K562 (cell line): ENCODE results near the gene N4BP3. TPM values are rescaled to one million over a fixed set of nuclear protein-coding genes. Genes with fewer than 3 reads are reported as not detected.

Experiments used
- ATAC-seq: fragments of 200-7000 bp; cut with Tn5 transposase; 3 replicates; pipeline ENCODE4 v1.9.1; 2020; ENCODE audit warnings: moderate library complexity
- BruUV-seq: library from RNA; stranded (reverse); fragments of 400-500 nt; replicated peaks from 2 replicates; lab custom pipeline; 2021; lab: Mats Ljungman, UMichigan
- CTCF ChIA-PET: fragments of 300-600 bp; formaldehyde crosslinking; extraction: SDS; loops from one replicate; lab custom pipeline; 2021; ENCODE audit warnings: low intra/inter-chr PET ratio; lab: Yijun Ruan, JAX
- POLR2A ChIA-PET: fragments of 300-600, 350-650 bp; sonication (Branson Sonifier 250); formaldehyde crosslinking; extraction: SDS; loops from one replicate; lab custom pipeline; 2021; ENCODE audit warnings: antibody characterized with exemption, inconsistent platforms; lab: Yijun Ruan, JAX
- DNase-seq, 4 experiments: peaks; one replicate each; pipeline versions ENCODE4 v3.0.0 to v3.0.0-alpha.2; 2011 to 2018; ENCODE audit warnings: low spot score in 3 of 4, mixed read lengths in 3 of 4; ENCODE audit errors: extremely low read depth in 1 of 4
- FAIRE-seq: peaks from 2 replicates; lab custom pipeline; 2011; peaks lifted over from hg19 to GRCh38; lab: Jason Lieb, UNC
- H2AFZ ChIP-seq: 2 replicates; pipeline ENCODE4 v1.6.0; 2011; ENCODE audit warnings: low read depth, low read length, control low read depth, inconsistent platforms
- H3K27ac ChIP-seq: fragments of 200-600 bp; 3 replicates; pipeline ENCODE4 v1.8.0; 2011; ENCODE audit warnings: low read depth, mild to moderate bottlenecking, control low read depth, inconsistent platforms, low read length, moderate library complexity, mixed read lengths; ENCODE audit errors: extremely low read depth
- H3K27me3 ChIP-seq, 2 experiments: fragments of 300-600 bp in 1 of 2; 2 replicates in 1 of 2; 3 replicates in 1 of 2; pipeline versions ENCODE4 v1.6.0 to v1.8.0; 2011; ENCODE audit warnings: inconsistent platforms in 2 of 2, low read length in 2 of 2, mild to moderate bottlenecking in 1 of 2, mixed read lengths in 1 of 2, moderate library complexity in 1 of 2; ENCODE audit not compliant: control insufficient read depth in 2 of 2, insufficient read depth in 2 of 2
- H3K36me3 ChIP-seq: fragments of 300-600 bp; 3 replicates; pipeline ENCODE4 v1.8.0; 2011; ENCODE audit warnings: mild to moderate bottlenecking, low read length, inconsistent platforms; ENCODE audit not compliant: control insufficient read depth, insufficient read depth
- H3K4me1 ChIP-seq, 2 experiments: fragments of 200-600 bp in 1 of 2; replicated peaks in 1 of 2; 2 replicates in 1 of 2; 3 replicates in 1 of 2; pipeline versions ENCODE4 v1.5.1 to v1.8.0; 2011; ENCODE audit warnings: inconsistent platforms in 2 of 2, low read length in 2 of 2, mild to moderate bottlenecking in 1 of 2, mixed read lengths in 1 of 2, moderate library complexity in 1 of 2; ENCODE audit not compliant: control insufficient read depth in 2 of 2, insufficient read depth in 2 of 2
- H3K4me2 ChIP-seq: 2 replicates; pipeline ENCODE4 v1.6.1; 2011; ENCODE audit warnings: low read length, control low read depth, inconsistent platforms, mixed read lengths; ENCODE audit not compliant: insufficient read depth
- H3K4me3 ChIP-seq: fragments of 200-600 bp; sonication (generic), shearing (Covaris generic); 2 replicates; pipeline ENCODE4 v1.5.1; 2016; ENCODE audit warnings: control low read depth, inconsistent platforms
- H3K79me2 ChIP-seq: fragments of 200-600 bp; 3 replicates; pipeline ENCODE4 v1.8.0; 2011; ENCODE audit warnings: low read length, inconsistent platforms; ENCODE audit not compliant: control insufficient read depth, insufficient read depth
- H3K9ac ChIP-seq, 2 experiments: 2 replicates each; pipeline versions ENCODE4 v1.6.0 to v1.6.1; 2011; ENCODE audit warnings: low read depth in 2 of 2, low read length in 2 of 2, control low read depth in 1 of 2, inconsistent platforms in 1 of 2, mild to moderate bottlenecking in 1 of 2, mixed read lengths in 1 of 2; ENCODE audit not compliant: insufficient read depth in 1 of 2
- H3K9me1 ChIP-seq: one replicate; pipeline ENCODE4 v1.6.0; 2011; ENCODE audit warnings: inconsistent platforms, mild to moderate bottlenecking, low read length, moderate library complexity; ENCODE audit not compliant: control insufficient read depth, insufficient read depth
- H3K9me3 ChIP-seq: replicated peaks from 2 replicates; pipeline ENCODE4 v1.5.1; 2011; ENCODE audit warnings: low read depth, low read length, inconsistent platforms; ENCODE audit not compliant: control insufficient read depth, insufficient read depth
- H4K20me1 ChIP-seq: replicated peaks from 2 replicates; pipeline ENCODE4 v1.6.1; 2011; ENCODE audit warnings: low read length, inconsistent platforms, mixed read lengths; ENCODE audit not compliant: control insufficient read depth, insufficient read depth
- CBX8 ChIP-seq: fragments of 200-600 bp; sonication (generic); IDR thresholded peaks from 2 replicates; pipeline ENCODE4 v1.6.1; 2012; ENCODE audit warnings: borderline replicate concordance, mixed run types, low read depth, mild to moderate bottlenecking, moderate library complexity, mixed read lengths, low read length, control low read depth, inconsistent platforms; ENCODE audit not compliant: poor library complexity, severe bottlenecking; ENCODE audit errors: extremely low read depth
- JUNB ChIP-seq: fragments of 450-650 bp; formaldehyde crosslinking; conservative IDR thresholded peaks from 2 replicates; pipeline ENCODE4 v1.4.0; 2020; ENCODE audit warnings: mild to moderate bottlenecking
- KLF16 ChIP-seq: IDR thresholded peaks from 2 replicates; pipeline ENCODE4 v1.6.1; 2016; ENCODE audit warnings: antibody characterized with exemption
- MAFK ChIP-seq: IDR thresholded peaks from 2 replicates; pipeline ENCODE4 v1.6.1; 2011; ENCODE audit warnings: low read length, improper control_type of control experiment
- MAZ ChIP-seq, 2 experiments: fragments of 450-650 bp in 1 of 2; sonication (generic) in 1 of 2; formaldehyde crosslinking; IDR thresholded peaks in 1 of 2; conservative IDR thresholded peaks in 1 of 2; 2 replicates each; pipeline versions ENCODE4 v1.4.0 to v1.5.0; 2020; ENCODE audit warnings: mild to moderate bottlenecking in 1 of 2, missing genetic modification reagents in 1 of 2
- POLR2G ChIP-seq: fragments of 200-400 bp; formaldehyde crosslinking; IDR thresholded peaks from 2 replicates; pipeline ENCODE4 v1.6.1; 2017; ENCODE audit warnings: low read depth, mild to moderate bottlenecking, antibody characterized with exemption, low read length, moderate library complexity
- RBFOX2 ChIP-seq: fragments of 200-400 bp; formaldehyde crosslinking; IDR thresholded peaks from 2 replicates; pipeline ENCODE4 v1.6.1; 2017; ENCODE audit warnings: low read depth, mild to moderate bottlenecking, low read length, moderate library complexity
- SP1 ChIP-seq: sonication (generic); formaldehyde crosslinking; IDR thresholded peaks from 2 replicates; pipeline ENCODE4 v1.8.1; 2022; ENCODE audit warnings: mild to moderate bottlenecking, missing genetic modification reagents
- SREBF2 ChIP-seq: sonication (generic); formaldehyde crosslinking; IDR thresholded peaks from 2 replicates; pipeline ENCODE4 v1.4.0; 2020; ENCODE audit warnings: mild to moderate bottlenecking, missing genetic modification reagents
- TEAD1 ChIP-seq, 2 experiments: fragments of 450-650 bp in 1 of 2; sonication (generic) in 1 of 2; formaldehyde crosslinking; IDR thresholded peaks; 2 replicates each; pipeline versions ENCODE4 v1.4.0 to v1.8.0; 2020 to 2022; ENCODE audit warnings: mild to moderate bottlenecking in 2 of 2, missing genetic modification reagents in 1 of 2
- ZBTB7A ChIP-seq: IDR thresholded peaks from 2 replicates; pipeline ENCODE4 v1.6.1; 2011; ENCODE audit warnings: low read depth, mild to moderate bottlenecking, low read length, moderate library complexity, borderline replicate concordance; ENCODE audit not compliant: control insufficient read depth
- WGBS: fragments of 100-300 bp; shearing (Covaris generic); methylation state at CpG from one replicate; pipeline ENCODE4 v1.1.6; 2016; ENCODE audit warnings: low coverage, mixed read lengths; ENCODE audit not compliant: insufficient coverage; ENCODE audit errors: missing lambda C conversion rate; 5-methylcytosine and 5-hydroxymethylcytosine counted together
- in situ Hi-C: fragments of 300-500 bp; cut with MboI; formaldehyde crosslinking; loops from 4 replicates; pipeline ENCODE4 v1.15.0; 2018; ENCODE audit warnings: inconsistent platforms, mixed read lengths
- intact Hi-C: fragments of 100-400 bp; cut with micrococcal nuclease; formaldehyde crosslinking; loops from 2 replicates; pipeline ENCODE4 v1.14.2; 2022
- polyA plus RNA-seq, 8 experiments: library from polyadenylated mRNA; depleted of rRNA in 4 of 8; stranded (reverse) in 5 of 8; unstranded in 3 of 8; fragments of >200 nt; fragmentation: Nextera tagmentation in 2 of 8; fragmentation: Illumina TruSeq in 1 of 8; extraction: Ambion mirVana in 2 of 8; extraction: Trizol in 1 of 8; gene quantifications; 2 replicates each; pipeline versions ENCODE4 v1.2.1 to v1.2.3, GENCODE V29; 2011 to 2014; ENCODE audit warnings: inconsistent platforms in 1 of 8, missing spikeins in 1 of 8
- total RNA-seq, 7 experiments: library from RNA; depleted of rRNA in 6 of 7; stranded (reverse); fragments of >200 nt in 6 of 7; fragmentation: Illumina TruSeq in 2 of 7; extraction: Trizol in 2 of 7; gene quantifications; 2 replicates each; pipeline versions ENCODE4 v1.2.1 to v1.2.3, GENCODE V29; 2011 to 2021; ENCODE audit warnings: low replicate concordance in 1 of 7
- TF ChIP-seq, protein P1 (sequence below), 2 experiments: IDR thresholded peaks; 2 replicates each; pipeline ENCODE4 v1.6.1; 2011; ENCODE audit warnings: borderline replicate concordance in 1 of 2, control low read depth in 1 of 2, low read depth in 1 of 2, low read length in 1 of 2, mild to moderate bottlenecking in 1 of 2, mixed read lengths in 1 of 2, moderate library complexity in 1 of 2; ENCODE audit not compliant: insufficient read depth in 1 of 2, insufficient read length in 1 of 2, poor library complexity in 1 of 2, severe bottlenecking in 1 of 2; ENCODE audit errors: extremely low read depth in 1 of 2
- TF ChIP-seq, protein P2 (sequence below): sonication (generic); formaldehyde crosslinking; IDR thresholded peaks from 2 replicates; pipeline ENCODE4 v1.8.0; 2022; ENCODE audit warnings: missing genetic modification reagents, mild to moderate bottlenecking, moderate library complexity, borderline replicate concordance
- TF ChIP-seq, protein P3 (sequence below), 2 experiments: IDR thresholded peaks; 2 replicates each; pipeline ENCODE4 v1.6.1; 2012; ENCODE audit warnings: improper control_type of control experiment in 2 of 2, low read depth in 2 of 2, low read length in 2 of 2, borderline replicate concordance in 1 of 2

N4BP3 gene
- total and polyA plus RNA-seq, 9 of the 15 experiments (the other 6 are each of a cell fraction or from before 2014, with no cell fraction given), result 0.06 to 7.0 (median 2.4) TPM

DNA sequence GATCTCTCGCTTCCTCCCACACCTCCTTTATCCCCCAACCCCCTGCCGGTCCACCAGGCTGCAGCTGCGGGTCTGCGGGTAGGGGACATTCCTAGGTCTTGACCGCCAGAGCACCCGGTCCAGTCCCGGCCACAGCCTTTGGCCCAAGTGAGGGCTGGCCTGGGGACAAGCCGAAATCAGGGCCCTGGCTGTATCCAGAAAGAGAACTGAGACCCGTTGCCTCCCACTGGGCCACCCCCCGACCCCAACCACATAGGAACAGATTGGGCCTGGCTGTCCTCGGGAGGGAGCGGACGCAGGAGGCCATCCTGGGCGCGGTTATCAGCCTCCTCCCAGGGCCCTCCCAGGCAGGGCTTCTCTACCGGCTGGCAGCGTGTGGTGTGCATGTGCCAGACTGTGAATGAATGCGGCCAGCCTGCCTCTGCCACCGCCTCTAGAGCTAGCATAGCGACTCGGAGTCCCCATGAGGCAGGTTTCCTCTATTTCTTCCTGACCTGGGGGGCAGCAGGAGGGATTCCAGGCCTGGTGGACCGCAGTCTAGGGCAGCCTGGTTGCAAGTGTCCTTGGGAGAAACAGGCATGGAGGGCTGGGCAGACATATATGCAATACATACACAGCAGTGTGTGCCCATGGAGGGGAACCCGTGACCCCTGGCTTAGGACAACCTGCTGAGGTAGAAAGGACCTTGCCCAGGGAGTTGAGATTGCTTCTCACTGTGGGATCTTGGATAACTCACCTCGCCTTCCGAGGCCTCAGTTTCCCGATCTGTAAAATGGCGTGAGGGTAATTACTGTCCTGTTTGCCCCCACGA, 1.2 kb downstream of the N4BP3 start:
- Histone ChIP-seq H3K9me1 (peaks cover 3% of the 10 kb centered on the region), H3K9ac (peak overlapping the region; percentile 70 to 96), H2AFZ (peak overlapping the region; percentile 80), H3K4me2 (peak overlapping the region; percentile 86), H3K27ac (no peak overlapping the region; the same call in 1 of the 3 replicates), H3K79me2 (peaks cover 46% of the 10 kb centered on the region), H4K20me1 (peaks cover 9% of the 10 kb centered on the region; the same call in 1 of the 2 replicates), H3K27me3 (no peaks in the 10 kb centered on the region), H3K9me3 (no peaks in the 10 kb centered on the region), H3K4me1 (peaks cover 31 to 56% of the 10 kb centered on the region in 2 experiments; a peak in 4 of 5 replicates), H3K4me3 (peak overlapping the region; percentile 66), H3K36me3 (no peaks in the 10 kb centered on the region)
- in situ Hi-C loops, result no loop called here
- CTCF ChIA-PET, result no interaction called here
- 36% methylated on average over 28 of the region's 28 CpGs for WGBS
- TSS peak; percentile 51 for BruUV-seq
- POLR2A ChIA-PET, result interaction anchor here (0.7 to 1.8 kb wide), 3 partner anchors 10 to 96 kb away, joined by 3 to 5 read pairs (median 3); no protein-coding TSS in a partner anchor
- ATAC-seq (peak; percentile 27), FAIRE-seq (no peak), DNase-seq (no peak)
- intact Hi-C loops, result loop anchor here (5.0 kb wide), 1 partner anchor 38 kb away; the partner anchor contains the start of gene NHP2
- TF ChIP-seq ZBTB7A (0 out of 2 replicates have a peak, but pooled peaks have one; percentile 6), MAZ (CRISPR knock-in tag; conservative IDR thresholded peaks at IDR 0.05 in 1 of 2, IDR thresholded peaks at IDR 0.05 in 1 of 2) (peak in 1 of 2 experiments; percentile 16; a peak in 1 of 4 replicates), SREBF2 (no peak), POLR2G (peak; percentile 44; the same call in 1 of the 2 replicates), RBFOX2 (peak; percentile 56), SP1 (CRISPR knock-in tag) (0 out of 2 replicates have a peak, but pooled peaks have one; percentile 15), CBX8 (no peak), KLF16 (no peak), TEAD1 (CRISPR knock-in tag; IDR thresholded peaks at IDR 0.05) (peak in 1 of 2 experiments; percentile 62; a peak in 1 of 4 replicates), JUNB (CRISPR knock-in tag) (no peak), MAFK (no peak)
- TF ChIP-seq, protein P1, sequence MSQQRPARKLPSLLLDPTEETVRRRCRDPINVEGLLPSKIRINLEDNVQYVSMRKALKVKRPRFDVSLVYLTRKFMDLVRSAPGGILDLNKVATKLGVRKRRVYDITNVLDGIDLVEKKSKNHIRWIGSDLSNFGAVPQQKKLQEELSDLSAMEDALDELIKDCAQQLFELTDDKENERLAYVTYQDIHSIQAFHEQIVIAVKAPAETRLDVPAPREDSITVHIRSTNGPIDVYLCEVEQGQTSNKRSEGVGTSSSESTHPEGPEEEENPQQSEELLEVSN (IDR thresholded peaks at IDR 0.05; ENCODE audit: borderline replicate concordance in 1 of 2, extremely low read depth in 1 of 2, insufficient read depth in 1 of 2, insufficient read length in 1 of 2, low read depth in 1 of 2, low read length in 1 of 2, poor library complexity in 1 of 2, severe bottlenecking in 1 of 2), result no peak
- TF ChIP-seq, protein P2, sequence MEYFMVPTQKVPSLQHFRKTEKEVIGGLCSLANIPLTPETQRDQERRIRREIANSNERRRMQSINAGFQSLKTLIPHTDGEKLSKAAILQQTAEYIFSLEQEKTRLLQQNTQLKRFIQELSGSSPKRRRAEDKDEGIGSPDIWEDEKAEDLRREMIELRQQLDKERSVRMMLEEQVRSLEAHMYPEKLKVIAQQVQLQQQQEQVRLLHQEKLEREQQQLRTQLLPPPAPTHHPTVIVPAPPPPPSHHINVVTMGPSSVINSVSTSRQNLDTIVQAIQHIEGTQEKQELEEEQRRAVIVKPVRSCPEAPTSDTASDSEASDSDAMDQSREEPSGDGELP (CRISPR knock-in tag), result peak; percentile 56; the same call in 1 of the 2 replicates
- TF ChIP-seq, protein P3, sequence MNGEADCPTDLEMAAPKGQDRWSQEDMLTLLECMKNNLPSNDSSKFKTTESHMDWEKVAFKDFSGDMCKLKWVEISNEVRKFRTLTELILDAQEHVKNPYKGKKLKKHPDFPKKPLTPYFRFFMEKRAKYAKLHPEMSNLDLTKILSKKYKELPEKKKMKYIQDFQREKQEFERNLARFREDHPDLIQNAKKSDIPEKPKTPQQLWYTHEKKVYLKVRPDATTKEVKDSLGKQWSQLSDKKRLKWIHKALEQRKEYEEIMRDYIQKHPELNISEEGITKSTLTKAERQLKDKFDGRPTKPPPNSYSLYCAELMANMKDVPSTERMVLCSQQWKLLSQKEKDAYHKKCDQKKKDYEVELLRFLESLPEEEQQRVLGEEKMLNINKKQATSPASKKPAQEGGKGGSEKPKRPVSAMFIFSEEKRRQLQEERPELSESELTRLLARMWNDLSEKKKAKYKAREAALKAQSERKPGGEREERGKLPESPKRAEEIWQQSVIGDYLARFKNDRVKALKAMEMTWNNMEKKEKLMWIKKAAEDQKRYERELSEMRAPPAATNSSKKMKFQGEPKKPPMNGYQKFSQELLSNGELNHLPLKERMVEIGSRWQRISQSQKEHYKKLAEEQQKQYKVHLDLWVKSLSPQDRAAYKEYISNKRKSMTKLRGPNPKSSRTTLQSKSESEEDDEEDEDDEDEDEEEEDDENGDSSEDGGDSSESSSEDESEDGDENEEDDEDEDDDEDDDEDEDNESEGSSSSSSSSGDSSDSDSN (IDR thresholded peaks at IDR 0.05; ENCODE audit: borderline replicate concordance in 1 of 2, low read depth in 2 of 2, low read length in 2 of 2), result 0 out of 4 replicates have a peak, but pooled peaks of 1 of the 2 experiments have one; percentile 18
